Measurements from ENCODE around the gene RAB3GAP2. TPM values are rescaled to one million over a fixed set of nuclear protein-coding genes. Genes with fewer than 3 reads are reported as not detected.
"Not testable (repeated sequence)": the region's sequence is repeated elsewhere in the genome, so short reads cannot be mapped to it uniquely, and the experiment has no call there.

The RAB3GAP2 gene
- polyA plus RNA-seq, 6 donors from 2014 or later: 21.3 to 39.5 (median 24.6) TPM

DNA sequence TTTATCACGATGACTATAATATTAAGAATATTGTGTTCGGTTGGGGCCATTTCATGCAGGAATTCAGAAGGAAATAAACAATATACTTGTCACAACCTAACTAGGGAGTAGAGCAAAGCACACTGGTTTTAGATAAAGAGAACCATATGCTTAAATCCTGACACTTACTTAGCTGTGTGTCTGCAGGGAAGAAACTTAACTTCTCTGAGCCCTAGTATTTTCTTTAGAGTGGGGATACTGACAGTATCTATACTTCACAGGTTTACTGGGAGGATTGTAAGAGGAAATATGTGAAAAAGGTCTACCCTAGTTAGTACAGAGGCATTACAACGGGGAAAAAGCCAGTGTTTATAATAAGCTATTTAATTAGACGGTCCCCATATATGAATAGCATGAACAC is 105.4 kb downstream of the RAB3GAP2 start:
- DNase-seq: no peak
- no peak overlapping the region for H3K4me3 Mint-ChIP-seq
- H3K27me3 Mint-ChIP-seq: no peaks in the 10 kb centered on the region
- peaks cover 0 to 4% (median 2%) of the 10 kb centered on the region in 7 donors for H3K9me3 Mint-ChIP-seq
- peaks cover 35 to 55% of the 10 kb centered on the region in 2 donors for H3K36me3 Mint-ChIP-seq
- no peak overlapping the region for H3K27ac Mint-ChIP-seq
- ATAC-seq (ENCODE audit: low read depth in 2 of 2): no peak
- H3K4me1 Mint-ChIP-seq: no peaks in the 10 kb centered on the region

DNA sequence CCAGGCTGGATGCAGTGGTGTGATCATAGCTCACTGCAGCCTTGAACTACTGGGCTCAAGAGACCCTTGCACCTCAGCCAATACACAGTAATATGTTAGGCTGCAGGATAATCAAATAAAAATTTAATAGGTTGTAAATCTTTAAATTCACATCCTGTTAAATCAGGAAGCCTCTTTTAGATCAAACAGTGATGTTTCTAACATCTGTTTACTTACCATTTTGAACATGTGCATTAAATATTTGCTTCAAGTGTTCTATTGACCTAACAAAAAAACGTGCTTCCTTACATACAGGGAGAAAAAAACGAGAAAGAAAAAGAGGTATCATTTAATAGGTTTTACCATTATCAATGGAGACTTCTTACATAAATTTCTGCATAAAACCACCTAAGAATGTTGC is 107.7 kb downstream of the RAB3GAP2 start:
- no peaks in the 10 kb centered on the region for H3K27me3 Mint-ChIP-seq
- no peaks in the 10 kb centered on the region for H3K4me1 Mint-ChIP-seq
- no peak overlapping the region for H3K27ac Mint-ChIP-seq
- no peak overlapping the region for H3K4me3 Mint-ChIP-seq
- no peak for DNase-seq
- peaks cover 0 to 2% (median 0%) of the 10 kb centered on the region in 7 donors for H3K9me3 Mint-ChIP-seq
- peaks cover 20 to 32% of the 10 kb centered on the region in 2 donors for H3K36me3 Mint-ChIP-seq
- ATAC-seq (ENCODE audit: low read depth in 2 of 2): no peak

DNA sequence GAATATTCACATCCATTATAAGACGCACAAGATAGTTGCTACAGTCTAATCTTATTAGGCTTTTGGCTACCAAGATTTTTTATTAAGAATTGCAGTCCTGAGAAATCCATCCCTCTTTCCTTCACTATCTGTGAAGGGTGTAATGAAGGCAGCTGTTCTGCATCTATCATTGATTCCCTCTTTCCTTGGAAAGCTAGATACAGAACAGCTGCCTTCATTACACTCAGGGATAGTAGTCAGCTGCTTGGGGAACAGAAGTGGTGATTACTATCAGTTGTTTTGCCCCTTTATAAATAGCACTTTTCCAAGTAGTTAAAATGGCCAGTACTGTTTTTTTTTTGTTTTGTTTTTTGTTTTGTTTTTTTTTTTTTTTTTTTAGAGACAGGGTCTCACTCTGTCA is 108.1 kb downstream of the RAB3GAP2 start:
- Mint-ChIP-seq H3K27me3 (no peaks in the 10 kb centered on the region), H3K36me3 (peaks cover 16 to 28% of the 10 kb centered on the region in 2 donors), H3K4me3 (no peak overlapping the region), H3K4me1 (no peaks in the 10 kb centered on the region), H3K27ac (no peak overlapping the region), H3K9me3 (peaks cover 0 to under 1% (median 0%) of the 10 kb centered on the region in 7 donors)
- no peak for DNase-seq
- no peak for ATAC-seq (ENCODE audit: low read depth in 2 of 2)

DNA sequence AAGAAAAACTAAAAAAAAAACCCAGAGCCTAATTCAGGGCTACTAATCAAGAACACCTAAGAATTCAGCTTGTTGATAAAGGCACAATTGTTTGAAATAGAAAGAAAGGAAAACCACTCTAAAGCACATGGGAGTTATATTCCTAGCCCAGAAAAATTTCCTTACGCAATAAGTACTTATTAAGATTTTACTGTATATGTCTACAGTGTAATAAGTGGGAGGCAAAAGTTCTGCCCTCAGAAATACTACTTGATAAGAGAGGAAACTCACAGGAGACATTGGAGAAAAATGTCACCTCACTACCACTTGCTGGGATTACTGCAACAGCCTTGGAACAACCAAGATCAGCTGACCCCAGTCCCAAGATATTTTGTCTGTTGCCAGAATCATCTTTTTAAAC is 112.2 kb downstream of the RAB3GAP2 start:
- H3K27ac Mint-ChIP-seq: no peak overlapping the region
- no peaks in the 10 kb centered on the region for H3K27me3 Mint-ChIP-seq
- no peaks in the 10 kb centered on the region for H3K9me3 Mint-ChIP-seq
- H3K36me3 Mint-ChIP-seq: peaks cover 20 to 25% of the 10 kb centered on the region in 2 donors
- H3K4me1 Mint-ChIP-seq: peaks cover 0 to 4% (median 0%) of the 10 kb centered on the region in 3 donors
- no peak overlapping the region for H3K4me3 Mint-ChIP-seq
- ATAC-seq (ENCODE audit: low read depth in 2 of 2) (no peak), DNase-seq (no peak)

DNA sequence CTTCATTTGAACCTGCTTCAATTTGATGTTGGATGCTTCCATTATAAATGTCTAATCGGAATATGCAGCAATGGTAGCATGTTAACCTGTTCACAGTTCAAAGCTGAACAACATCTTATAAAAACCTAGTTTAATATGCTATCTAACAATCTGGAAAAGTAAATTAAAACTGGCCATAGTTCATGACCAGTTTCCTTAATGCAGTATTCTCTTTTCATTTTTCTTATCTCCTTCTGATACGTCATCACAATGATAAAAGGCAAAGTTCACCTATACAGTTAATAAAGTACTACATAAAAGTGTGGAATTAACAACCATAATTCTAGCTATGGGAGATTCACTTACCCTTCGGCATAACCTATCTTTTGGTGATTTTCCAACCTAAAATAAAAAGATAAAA is 113.2 kb downstream of the RAB3GAP2 start:
- peaks cover 23 to 25% of the 10 kb centered on the region in 2 donors for H3K36me3 Mint-ChIP-seq
- H3K27ac Mint-ChIP-seq: no peak overlapping the region

DNA sequence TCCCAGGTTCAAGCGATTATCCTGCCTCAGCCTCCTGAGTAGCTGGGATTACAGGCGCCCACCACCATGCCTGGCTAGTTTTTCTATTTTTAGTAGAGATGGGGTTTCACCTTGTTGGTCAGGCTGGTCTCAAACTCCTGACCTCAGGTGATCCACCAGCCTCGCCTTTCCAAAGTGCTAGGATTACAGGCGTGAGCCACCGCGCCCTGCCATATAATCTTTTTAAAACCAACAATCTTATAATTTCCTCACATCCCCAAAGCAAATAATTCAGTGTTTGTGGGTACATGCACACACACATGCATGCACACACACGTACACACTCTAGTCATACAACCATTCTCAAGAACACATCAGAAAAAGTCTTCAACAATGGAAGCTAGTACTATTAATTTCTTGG is 113.7 kb downstream of the RAB3GAP2 start:
- H3K27ac Mint-ChIP-seq: peak overlapping the region in 1 of 6 donors; percentile 78
- not testable (repeated sequence) for H3K9me3 Mint-ChIP-seq

More for the DNA sequence above, 113.2 kb downstream of the RAB3GAP2 start:
- ATAC-seq (ENCODE audit: low read depth in 2 of 2) (no peak), DNase-seq (no peak)
- no peaks in the 10 kb centered on the region for H3K9me3 Mint-ChIP-seq
- H3K4me1 Mint-ChIP-seq: peaks cover 0 to 4% (median 0%) of the 10 kb centered on the region in 3 donors
- H3K27me3 Mint-ChIP-seq: no peaks in the 10 kb centered on the region
- H3K4me3 Mint-ChIP-seq: no peak overlapping the region

DNA sequence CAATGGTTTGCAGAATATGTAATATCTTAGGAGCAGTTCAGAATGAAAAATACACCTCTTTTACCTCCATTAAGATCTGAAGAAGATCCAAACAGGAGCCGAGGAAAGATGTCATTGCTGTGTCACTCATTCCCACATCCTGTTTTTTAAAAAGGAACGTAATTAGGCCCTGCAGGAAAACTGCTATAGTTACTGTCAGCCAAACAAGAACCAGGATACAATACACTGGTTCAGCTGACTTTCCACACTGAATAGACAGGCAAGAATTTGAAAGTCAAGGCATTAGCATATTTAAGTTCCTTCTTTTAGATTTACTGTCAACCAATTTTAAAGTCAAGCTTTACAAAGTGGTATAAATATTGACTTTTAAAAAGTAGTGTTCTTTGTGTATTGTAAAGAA is 114.5 kb downstream of the RAB3GAP2 start:
- no peak overlapping the region for H3K27ac Mint-ChIP-seq
- H3K27me3 Mint-ChIP-seq: no peaks in the 10 kb centered on the region
- DNase-seq (no peak), ATAC-seq (ENCODE audit: low read depth in 2 of 2) (no peak)
- peaks cover 23 to 25% of the 10 kb centered on the region in 2 donors for H3K36me3 Mint-ChIP-seq
- no peaks in the 10 kb centered on the region for H3K9me3 Mint-ChIP-seq
- peaks cover 0 to 4% (median 0%) of the 10 kb centered on the region in 3 donors for H3K4me1 Mint-ChIP-seq
- H3K4me3 Mint-ChIP-seq: no peak overlapping the region

More for the DNA sequence above, 113.7 kb downstream of the RAB3GAP2 start:
- not testable (repeated sequence) for ATAC-seq (ENCODE audit: low read depth in 2 of 2); DNase-seq; H3K27me3 Mint-ChIP-seq; H3K4me3 Mint-ChIP-seq; H3K4me1 Mint-ChIP-seq
- H3K36me3 Mint-ChIP-seq: peaks cover 23 to 25% of the 10 kb centered on the region in 2 donors

DNA sequence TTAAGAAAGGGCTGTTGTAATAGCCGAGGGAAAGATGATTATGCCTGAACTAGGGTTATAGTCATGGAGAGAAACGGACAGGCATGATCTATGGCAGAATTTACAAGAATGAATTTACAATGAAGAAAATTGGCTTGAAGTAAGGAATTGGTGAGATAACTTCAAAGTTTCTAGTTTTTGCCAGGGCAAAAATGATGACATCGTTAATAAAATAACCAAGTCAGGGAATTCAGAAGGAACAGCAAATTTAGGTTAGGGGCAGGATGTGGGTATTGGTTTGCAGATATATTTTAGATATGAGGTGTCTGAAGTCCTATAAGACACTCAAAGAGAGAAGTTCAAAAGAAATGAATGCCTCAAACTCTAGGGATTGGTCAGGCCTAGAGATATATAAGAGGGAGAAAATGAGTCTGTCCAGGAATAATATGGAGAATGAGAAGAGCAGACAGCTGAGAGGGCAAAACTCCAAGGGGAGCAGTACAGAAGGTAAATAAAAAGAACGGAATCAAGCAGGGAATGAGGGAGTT is 115.6 kb downstream of the RAB3GAP2 start:
- Mint-ChIP-seq H3K9me3 (no peaks in the 10 kb centered on the region), H3K27ac (peak overlapping the region in 1 of 6 donors; percentile 6), H3K36me3 (peaks cover 23 to 25% of the 10 kb centered on the region in 2 donors), H3K4me1 (peaks cover 0 to 4% (median 0%) of the 10 kb centered on the region in 3 donors), H3K4me3 (no peak overlapping the region), H3K27me3 (no peaks in the 10 kb centered on the region)
- ATAC-seq (ENCODE audit: low read depth in 2 of 2) (no peak), DNase-seq (no peak)

DNA sequence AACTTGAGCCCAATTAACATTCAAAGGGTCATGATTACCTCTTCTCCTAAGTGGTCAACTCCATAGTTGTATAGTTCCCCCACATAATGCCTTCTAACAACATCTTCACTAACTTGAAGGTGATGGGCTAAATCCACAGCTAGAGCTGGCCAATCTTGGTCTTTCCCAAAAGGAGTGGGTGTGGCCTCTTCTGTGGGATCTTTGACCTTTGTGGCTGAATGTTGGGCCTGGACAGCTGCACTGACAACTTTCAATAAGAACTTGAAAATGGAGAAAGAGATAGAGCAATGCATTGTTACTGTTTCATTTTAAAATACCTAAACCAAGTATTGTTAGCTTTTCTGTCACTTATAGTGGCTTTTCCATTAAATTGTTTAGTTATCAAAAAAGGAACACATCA is 119.1 kb downstream of the RAB3GAP2 start:
- H3K4me3 Mint-ChIP-seq: no peak overlapping the region
- peaks cover 17 to 23% of the 10 kb centered on the region in 2 donors for H3K36me3 Mint-ChIP-seq
- peaks cover 0 to 6% (median 4%) of the 10 kb centered on the region in 3 donors for H3K4me1 Mint-ChIP-seq
- H3K27ac Mint-ChIP-seq: peak overlapping the region in 1 of 6 donors; percentile 88
- ATAC-seq (ENCODE audit: low read depth in 2 of 2): no peak
- no peaks in the 10 kb centered on the region for H3K9me3 Mint-ChIP-seq
- no peaks in the 10 kb centered on the region for H3K27me3 Mint-ChIP-seq
- DNase-seq: no peak

DNA sequence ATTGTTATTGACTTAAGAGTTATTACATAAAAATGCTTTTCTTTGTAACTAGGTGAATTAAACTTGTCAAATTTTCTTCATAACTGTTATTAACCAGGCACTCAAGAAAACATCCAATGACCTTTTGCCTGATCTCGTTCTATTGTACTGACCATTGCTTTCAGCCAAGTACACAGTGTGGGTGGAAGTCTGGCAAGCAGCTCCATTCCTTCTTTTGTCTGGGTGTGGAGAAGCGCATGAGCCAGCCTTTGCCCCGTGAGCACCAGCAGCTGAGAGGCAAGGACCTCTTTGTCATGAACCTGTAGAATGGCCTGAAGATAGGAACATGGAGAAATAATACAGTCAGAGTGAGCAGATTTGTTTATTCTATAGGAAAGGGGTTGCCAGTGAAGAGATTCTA is 120.8 kb downstream of the RAB3GAP2 start:
- H3K27ac Mint-ChIP-seq: peak overlapping the region in 1 of 6 donors; percentile 93
- no peaks in the 10 kb centered on the region for H3K9me3 Mint-ChIP-seq
- no peak overlapping the region for H3K4me3 Mint-ChIP-seq
- H3K27me3 Mint-ChIP-seq: no peaks in the 10 kb centered on the region
- DNase-seq (no peak), ATAC-seq (ENCODE audit: low read depth in 2 of 2) (no peak)
- peaks cover 4 to 20% of the 10 kb centered on the region in 2 donors for H3K36me3 Mint-ChIP-seq
- H3K4me1 Mint-ChIP-seq: peaks cover 0 to 6% (median 2%) of the 10 kb centered on the region in 3 donors

DNA sequence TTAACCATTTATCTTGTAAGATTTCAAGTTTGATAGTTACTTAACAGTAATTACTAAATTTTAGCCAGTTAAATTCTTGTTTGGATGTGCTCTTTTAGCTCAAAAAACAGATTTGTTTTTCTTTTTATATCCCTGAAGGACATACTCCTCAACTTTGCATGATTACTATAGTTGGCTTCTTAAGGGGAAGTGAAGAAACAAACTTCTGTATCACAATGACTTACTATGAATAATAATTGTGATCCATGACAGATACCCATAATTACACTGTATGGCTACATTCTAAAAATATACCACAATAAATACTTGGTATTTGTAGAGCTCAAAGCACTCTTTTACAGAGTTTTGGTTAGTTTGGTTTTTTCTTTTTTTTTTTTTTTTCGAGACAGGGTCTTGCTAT is 122.5 kb downstream of the RAB3GAP2 start:
- DNase-seq (no peak), ATAC-seq (ENCODE audit: low read depth in 2 of 2) (no peak)
- Mint-ChIP-seq H3K4me1 (peaks cover 0 to 6% (median 0%) of the 10 kb centered on the region in 3 donors), H3K9me3 (no peaks in the 10 kb centered on the region), H3K36me3 (peaks cover 9 to 21% of the 10 kb centered on the region in 2 donors), H3K27me3 (no peaks in the 10 kb centered on the region), H3K4me3 (no peak overlapping the region), H3K27ac (peak overlapping the region in 4 of 6 donors; percentile 50 to 78 (median 61))

DNA sequence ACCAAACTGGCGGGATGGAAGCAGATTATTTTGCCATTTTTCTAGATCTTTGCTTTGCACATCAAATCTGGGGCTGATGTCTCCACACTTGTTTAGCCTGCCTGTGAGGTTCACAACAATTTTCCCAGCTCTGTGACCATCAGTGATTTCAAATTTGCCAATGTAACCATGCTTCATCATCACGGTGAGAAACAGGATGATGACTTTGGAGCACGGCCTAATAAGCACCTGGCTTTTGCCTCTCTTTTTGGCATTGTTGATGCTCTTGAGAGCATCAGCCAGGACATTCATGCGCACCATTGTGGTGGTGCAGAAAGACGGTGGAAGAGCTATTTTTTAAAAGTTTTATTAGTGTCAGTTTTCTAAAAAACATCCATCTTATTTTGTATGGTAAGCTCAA is 128.2 kb downstream of the RAB3GAP2 start:
- peaks cover 28 to 36% of the 10 kb centered on the region in 2 donors for H3K36me3 Mint-ChIP-seq
- ATAC-seq (ENCODE audit: low read depth in 2 of 2): no peak
- H3K4me3 Mint-ChIP-seq: no peak overlapping the region
- H3K27ac Mint-ChIP-seq: peak overlapping the region in 3 of 6 donors; percentile 47 to 81 (median 52)
- H3K4me1 Mint-ChIP-seq: no peaks in the 10 kb centered on the region
- DNase-seq: no peak
- no peaks in the 10 kb centered on the region for H3K9me3 Mint-ChIP-seq
- no peaks in the 10 kb centered on the region for H3K27me3 Mint-ChIP-seq

DNA sequence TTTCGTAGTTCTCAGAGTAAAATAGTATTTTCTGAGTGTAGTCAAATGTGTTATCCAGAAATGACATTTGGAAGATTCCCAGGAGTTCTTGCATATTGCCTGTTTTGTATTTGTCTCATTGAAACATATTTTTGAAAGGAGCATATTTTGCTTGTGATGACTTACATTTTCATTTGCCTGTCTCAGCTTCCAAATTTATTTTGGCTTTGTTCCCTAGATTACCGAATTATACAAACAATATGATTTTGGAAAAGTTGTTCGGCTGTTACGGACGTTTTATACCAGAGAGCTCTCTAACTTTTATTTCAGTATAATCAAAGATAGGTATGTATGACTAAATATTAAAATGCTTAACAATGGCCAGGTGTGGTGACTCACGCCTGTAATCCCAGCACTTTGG is 132.3 kb downstream of the RAB3GAP2 start:
- H3K36me3 Mint-ChIP-seq: peaks cover 19 to 38% of the 10 kb centered on the region in 2 donors
- DNase-seq: no peak

DNA sequence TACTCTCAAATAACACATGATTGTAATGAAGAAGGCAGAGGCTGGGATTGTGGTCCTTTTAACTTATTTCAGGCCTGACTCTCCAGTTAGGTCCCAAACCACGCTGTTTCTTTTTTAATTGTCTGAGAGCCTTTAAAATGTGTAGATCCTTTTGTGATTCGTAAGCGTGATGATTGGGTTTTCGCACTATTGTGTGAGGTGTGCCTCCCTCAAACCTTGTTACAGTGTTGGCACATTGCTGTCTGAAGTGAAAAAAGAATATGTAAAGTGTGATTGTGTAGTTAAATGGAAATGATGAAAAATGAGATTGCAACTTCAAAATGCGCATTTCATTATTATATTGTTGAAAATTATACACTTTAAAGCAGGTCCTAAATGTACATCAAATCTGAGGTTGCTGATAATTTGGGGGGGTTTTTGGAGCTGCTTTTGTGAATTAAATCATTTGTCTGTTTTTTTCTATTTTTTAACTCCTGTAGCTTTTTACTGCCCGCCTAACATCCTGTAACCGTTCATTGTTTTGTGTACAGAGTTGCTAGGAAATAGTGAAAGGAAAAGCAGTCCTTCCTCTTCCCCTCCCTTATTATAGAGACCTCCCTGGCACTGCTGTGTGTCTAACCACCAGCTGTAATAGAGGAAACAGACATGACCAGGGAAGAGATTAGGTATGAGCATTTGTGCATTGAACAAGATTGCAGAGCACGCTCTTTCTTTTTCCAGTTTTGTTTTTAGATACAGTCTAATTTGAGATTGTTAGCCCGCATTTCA is 135.1 kb downstream of the RAB3GAP2 start:
- Mint-ChIP-seq H3K27ac (peak overlapping the region in 4 of 6 donors; percentile 31 to 90 (median 70)), H3K9me3 (no peaks in the 10 kb centered on the region), H3K4me3 (no peak overlapping the region), H3K27me3 (no peaks in the 10 kb centered on the region), H3K4me1 (peaks cover 0 to 3% (median 0%) of the 10 kb centered on the region in 3 donors), H3K36me3 (peaks cover 27 to 46% of the 10 kb centered on the region in 2 donors)
- DNase-seq: no peak
- ATAC-seq (ENCODE audit: low read depth in 2 of 2): no peak

More for the DNA sequence above, 132.3 kb downstream of the RAB3GAP2 start:
- no peaks in the 10 kb centered on the region for H3K27me3 Mint-ChIP-seq
- H3K9me3 Mint-ChIP-seq: no peaks in the 10 kb centered on the region
- H3K4me3 Mint-ChIP-seq: no peak overlapping the region
- peaks cover 0 to 3% (median 0%) of the 10 kb centered on the region in 3 donors for H3K4me1 Mint-ChIP-seq
- H3K27ac Mint-ChIP-seq: no peak overlapping the region
- no peak for ATAC-seq (ENCODE audit: low read depth in 2 of 2)

Data from naive B cell (primary cell).